Smooth muscle cell (in vitro differentiated cells): ENCODE results near the gene PCDHGA12. TPM values are rescaled to one million over a fixed set of nuclear protein-coding genes. Genes with fewer than 3 reads are reported as not detected.
A peak's percentile ranks its signal among the peaks of the same experiment; 100 is the strongest.

Source experiments
- DNase-seq: peaks from one replicate; lab custom pipeline; 2025; ENCODE audit not compliant: unreplicated experiment; lab: John Stamatoyannopoulos, UW
- H2AFZ ChIP-seq: fragments of 200-600 bp; sonication (generic); 2 replicates; pipeline ENCODE4 v1.6.0; 2016; ENCODE audit warnings: antibody characterized with exemption, low read depth, mild to moderate bottlenecking
- H3F3A ChIP-seq: fragments of 200-600 bp; sonication (generic); 2 replicates; pipeline ENCODE4 v1.6.0; 2017; ENCODE audit warnings: antibody characterized with exemption, low read depth
- H3K27ac ChIP-seq: fragments of 200-600 bp; sonication (generic); 2 replicates; pipeline ENCODE4 v1.5.1; 2016; ENCODE audit warnings: low read depth, mild to moderate bottlenecking
- H3K27me3 ChIP-seq: fragments of 200-600 bp; sonication (generic); 2 replicates; pipeline ENCODE4 v1.6.1; 2016; ENCODE audit warnings: low read depth, mild to moderate bottlenecking
- H3K36me3 ChIP-seq: fragments of 200-600 bp; sonication (generic); 2 replicates; pipeline ENCODE4 v1.5.1; 2016; ENCODE audit warnings: low read depth
- H3K4me1 ChIP-seq: fragments of 200-600 bp; sonication (generic); 2 replicates; pipeline ENCODE4 v1.5.1; 2016; ENCODE audit warnings: low read depth
- H3K4me2 ChIP-seq: fragments of 200-600 bp; sonication (generic); 2 replicates; pipeline ENCODE4 v1.6.0; 2016; ENCODE audit warnings: mild to moderate bottlenecking
- H3K4me3 ChIP-seq: fragments of 200-600 bp; sonication (generic); 2 replicates; pipeline ENCODE4 v1.5.1; 2016; ENCODE audit warnings: mild to moderate bottlenecking
- H3K79me2 ChIP-seq: fragments of 200-600 bp; sonication (generic); 2 replicates; pipeline ENCODE4 v1.6.0; 2016; ENCODE audit warnings: low read depth, mild to moderate bottlenecking
- H3K9ac ChIP-seq: fragments of 200-600 bp; sonication (generic); 2 replicates; pipeline ENCODE4 v1.6.0; 2016; ENCODE audit warnings: low read depth
- H3K9me3 ChIP-seq: fragments of 200-600 bp; sonication (generic); replicated peaks from 2 replicates; pipeline ENCODE4 v1.5.1; 2016; ENCODE audit warnings: low read depth
- H4K20me1 ChIP-seq: fragments of 200-600 bp; sonication (generic); 2 replicates; pipeline ENCODE4 v1.6.0; 2016; ENCODE audit warnings: low read depth
- WGBS: methylation state at CpG from one replicate; pipeline ENCODE4 v1.1.7; 2016; ENCODE audit warnings: low lambda C conversion rate; 5-methylcytosine and 5-hydroxymethylcytosine counted together
- polyA plus RNA-seq: library from polyadenylated mRNA; unstranded; fragments of >200 nt; fragmentation: Nextera tagmentation; extraction: Ambion mirVana; gene quantifications from 2 replicates; pipeline ENCODE4 v1.2.1, GENCODE V29; 2016
- total RNA-seq: library from RNA; depleted of rRNA; stranded (reverse); fragments of >200 nt; gene quantifications from 2 replicates; pipeline ENCODE4 v1.2.3, GENCODE V29; 2014
- TF ChIP-seq, protein P1 (sequence below): fragments of 200-600 bp; sonication (generic); IDR thresholded peaks from 2 replicates; pipeline ENCODE4 v1.5.1; 2017; ENCODE audit warnings: borderline replicate concordance, mild to moderate bottlenecking, antibody characterized with exemption; ENCODE audit not compliant: insufficient read depth, poor library complexity, severe bottlenecking

Gene PCDHGA12
- total and polyA plus RNA-seq, 2 experiments from 2014 or later, result 0.42 to 4.5 TPM

DNA sequence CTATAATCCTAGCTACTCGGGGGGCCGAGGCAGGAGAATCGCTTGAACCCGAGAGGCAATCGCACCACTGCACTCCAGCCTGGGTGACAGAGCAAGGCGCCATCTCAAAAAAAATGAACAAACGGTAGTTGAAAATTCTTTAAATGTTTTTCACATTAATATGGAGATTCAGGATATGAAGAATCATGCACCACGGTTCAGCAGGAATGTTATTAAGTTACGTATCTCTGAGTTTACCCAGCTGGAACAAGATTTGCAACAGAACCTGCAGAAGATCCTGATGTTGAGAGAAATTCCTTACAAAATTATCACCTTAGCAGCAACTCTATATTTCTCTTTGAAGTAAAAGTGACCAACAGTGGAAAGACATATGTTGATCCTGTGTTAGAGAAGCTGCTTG is 10.0 kb downstream of the PCDHGA12 start:
- WGBS, result over 99% methylated on average over 9 of the region's 9 CpGs
- H3K4me2 ChIP-seq, result no peak overlapping the region

DNA sequence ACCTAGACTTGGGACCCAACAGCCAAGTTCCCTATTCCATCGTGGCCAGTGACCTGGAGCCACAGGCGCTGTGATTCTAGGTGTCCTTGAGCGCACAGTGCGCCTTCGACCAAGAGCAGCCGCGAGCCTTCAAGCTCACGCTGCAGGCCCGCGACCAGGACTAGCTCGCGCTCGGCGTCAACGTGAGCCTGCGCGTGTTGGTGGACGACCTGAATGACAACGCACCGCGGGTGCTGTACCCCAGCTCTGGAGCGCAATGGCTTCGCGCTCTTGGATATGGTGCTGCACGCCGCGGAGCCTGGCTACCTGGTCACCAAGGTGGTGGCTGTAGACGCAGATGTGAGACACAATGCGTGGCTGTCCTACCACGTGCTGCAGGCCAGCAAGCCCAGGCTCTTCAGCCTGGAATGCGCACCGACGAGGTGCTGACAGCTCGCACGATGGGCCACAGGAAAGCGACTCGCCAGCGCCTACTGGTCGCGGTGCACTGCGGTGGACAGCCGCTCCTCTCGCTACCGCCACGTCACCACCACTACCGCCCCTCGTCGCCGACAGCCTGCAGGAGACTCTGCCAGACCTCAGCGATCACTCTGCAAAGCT is 11.4 kb downstream of the PCDHGA12 start:
- no peaks in the 10 kb centered on the region for H3K27me3 ChIP-seq
- TF ChIP-seq, protein P1, sequence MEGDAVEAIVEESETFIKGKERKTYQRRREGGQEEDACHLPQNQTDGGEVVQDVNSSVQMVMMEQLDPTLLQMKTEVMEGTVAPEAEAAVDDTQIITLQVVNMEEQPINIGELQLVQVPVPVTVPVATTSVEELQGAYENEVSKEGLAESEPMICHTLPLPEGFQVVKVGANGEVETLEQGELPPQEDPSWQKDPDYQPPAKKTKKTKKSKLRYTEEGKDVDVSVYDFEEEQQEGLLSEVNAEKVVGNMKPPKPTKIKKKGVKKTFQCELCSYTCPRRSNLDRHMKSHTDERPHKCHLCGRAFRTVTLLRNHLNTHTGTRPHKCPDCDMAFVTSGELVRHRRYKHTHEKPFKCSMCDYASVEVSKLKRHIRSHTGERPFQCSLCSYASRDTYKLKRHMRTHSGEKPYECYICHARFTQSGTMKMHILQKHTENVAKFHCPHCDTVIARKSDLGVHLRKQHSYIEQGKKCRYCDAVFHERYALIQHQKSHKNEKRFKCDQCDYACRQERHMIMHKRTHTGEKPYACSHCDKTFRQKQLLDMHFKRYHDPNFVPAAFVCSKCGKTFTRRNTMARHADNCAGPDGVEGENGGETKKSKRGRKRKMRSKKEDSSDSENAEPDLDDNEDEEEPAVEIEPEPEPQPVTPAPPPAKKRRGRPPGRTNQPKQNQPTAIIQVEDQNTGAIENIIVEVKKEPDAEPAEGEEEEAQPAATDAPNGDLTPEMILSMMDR, result no peak
- H3K9me3 ChIP-seq, result no peaks in the 10 kb centered on the region
- DNase-seq, result no peak
- 96% methylated on average over 50 of the region's 50 CpGs for WGBS
- H3K9ac ChIP-seq, result no peak overlapping the region
- H4K20me1 ChIP-seq, result no peaks in the 10 kb centered on the region
- no peaks in the 10 kb centered on the region for H3K36me3 ChIP-seq
- H3K79me2 ChIP-seq, result peaks cover 40% of the 10 kb centered on the region
- no peak overlapping the region for H3K27ac ChIP-seq
- no peak overlapping the region for H3K4me2 ChIP-seq
- H2AFZ ChIP-seq, result no peak overlapping the region
- H3K4me3 ChIP-seq, result no peak overlapping the region
- H3K4me1 ChIP-seq, result no peaks in the 10 kb centered on the region
- H3F3A ChIP-seq, result no peaks in the 10 kb centered on the region

More for the DNA sequence above, 10.0 kb downstream of the PCDHGA12 start:
- Histone ChIP-seq H3K27ac (no peak overlapping the region), H2AFZ (no peak overlapping the region), H3K9me3 (no peaks in the 10 kb centered on the region), H3F3A (no peaks in the 10 kb centered on the region), H3K36me3 (no peaks in the 10 kb centered on the region), H3K27me3 (no peaks in the 10 kb centered on the region), H3K4me1 (no peaks in the 10 kb centered on the region), H3K9ac (no peak overlapping the region), H4K20me1 (no peaks in the 10 kb centered on the region), H3K79me2 (peaks cover 26% of the 10 kb centered on the region), H3K4me3 (no peak overlapping the region)
- TF ChIP-seq, protein P1, result no peak
- no peak for DNase-seq

DNA sequence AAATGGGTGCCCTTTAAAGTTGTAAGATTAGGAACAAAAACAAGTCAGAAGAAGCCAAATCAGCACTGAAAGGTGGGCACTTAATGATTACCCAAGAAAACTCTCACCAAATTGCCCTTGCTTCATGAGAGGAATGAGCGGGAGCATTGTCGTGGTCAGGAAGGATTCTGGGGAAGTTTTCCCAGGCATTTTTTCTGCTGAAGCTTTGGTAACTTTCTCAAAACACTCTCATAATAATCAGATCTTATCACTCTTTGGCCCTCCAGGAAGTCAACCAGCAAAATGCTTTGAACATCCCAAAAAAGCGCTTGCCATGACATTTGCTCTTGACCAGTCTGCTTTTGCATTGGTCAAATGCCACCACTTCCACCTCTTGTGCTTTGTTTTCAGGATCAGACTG is 35.0 kb downstream of the PCDHGA12 start:
- H3K27ac ChIP-seq, result no peak overlapping the region
- H3F3A ChIP-seq, result no peaks in the 10 kb centered on the region
- H3K9me3 ChIP-seq, result no peaks in the 10 kb centered on the region
- peaks cover 41% of the 10 kb centered on the region for H3K79me2 ChIP-seq
- H3K4me1 ChIP-seq, result no peaks in the 10 kb centered on the region
- no peak overlapping the region for H3K4me2 ChIP-seq
- 93% methylated on average over 3 of the region's 3 CpGs for WGBS
- TF ChIP-seq, protein P1, result no peak
- no peak overlapping the region for H3K4me3 ChIP-seq
- no peak overlapping the region for H2AFZ ChIP-seq
- no peak for DNase-seq
- H3K36me3 ChIP-seq, result no peaks in the 10 kb centered on the region
- no peak overlapping the region for H3K9ac ChIP-seq
- H3K27me3 ChIP-seq, result no peaks in the 10 kb centered on the region
- peaks cover 9% of the 10 kb centered on the region for H4K20me1 ChIP-seq

DNA sequence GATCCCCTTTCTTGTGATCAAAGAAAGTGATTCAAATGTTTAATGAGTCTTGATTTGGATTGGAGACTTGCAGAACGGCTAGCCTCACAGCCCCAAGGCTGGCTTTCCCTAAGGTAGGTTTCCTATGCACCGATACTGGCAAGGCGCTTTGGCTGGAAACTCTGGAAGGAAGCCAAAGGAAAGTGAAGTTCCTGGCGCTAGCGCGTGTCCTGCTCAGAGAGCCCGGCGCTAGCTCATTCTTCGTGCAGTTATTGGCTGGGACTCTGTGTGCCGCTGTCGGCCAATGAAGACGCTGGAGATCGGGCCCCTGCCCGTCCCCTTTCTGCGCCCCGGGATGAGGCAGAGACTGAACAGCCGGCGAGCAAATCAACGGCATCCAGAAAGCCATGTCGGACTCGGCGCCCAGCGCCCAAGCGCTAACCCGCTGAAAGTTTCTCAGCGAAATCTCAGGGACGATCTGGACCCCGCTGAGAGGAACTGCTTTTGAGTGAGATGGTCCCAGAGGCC is 45.4 kb downstream of the PCDHGA12 start, which contains the start of gene PCDHGC3:
Gene PCDHGC3, plus strand, starts transcription at position 342 of the 507 bp plus-strand sequence. Its CDS starts 151 bp downstream, at position 493.
- Histone ChIP-seq H3K79me2 (peaks cover 41% of the 10 kb centered on the region), H3K4me2 (peak within 1 kb of the TSS; percentile 85), H3K4me1 (peaks cover 31% of the 10 kb centered on the region), H3K27me3 (no peaks in the 10 kb centered on the region), H3K27ac (peak within 1 kb of the TSS; percentile 69), H3K9ac (peak within 1 kb of the TSS; percentile 38), H2AFZ (no peak within 1 kb of the TSS), H4K20me1 (peaks cover 46% of the 10 kb centered on the region), H3K4me3 (peak within 1 kb of the TSS; percentile 58), H3F3A (peaks cover 23% of the 10 kb centered on the region), H3K9me3 (no peaks in the 10 kb centered on the region), H3K36me3 (no peaks in the 10 kb centered on the region)
- DNase-seq, result peak; percentile 72
- TF ChIP-seq, protein P1, result peak; percentile 33
- WGBS, result 2% methylated on average over 28 of the region's 28 CpGs
